ENCODE measurements around the gene LTBP3. TPM values are rescaled to one million over a fixed set of nuclear protein-coding genes. Genes with fewer than 3 reads are reported as not detected.

LTBP3 gene
- total and polyA plus RNA-seq, 2 of the 13 experiments (the other 11 are each of a cell fraction or from before 2014, with no cell fraction given), result 12.2 to 68.1 TPM

DNA sequence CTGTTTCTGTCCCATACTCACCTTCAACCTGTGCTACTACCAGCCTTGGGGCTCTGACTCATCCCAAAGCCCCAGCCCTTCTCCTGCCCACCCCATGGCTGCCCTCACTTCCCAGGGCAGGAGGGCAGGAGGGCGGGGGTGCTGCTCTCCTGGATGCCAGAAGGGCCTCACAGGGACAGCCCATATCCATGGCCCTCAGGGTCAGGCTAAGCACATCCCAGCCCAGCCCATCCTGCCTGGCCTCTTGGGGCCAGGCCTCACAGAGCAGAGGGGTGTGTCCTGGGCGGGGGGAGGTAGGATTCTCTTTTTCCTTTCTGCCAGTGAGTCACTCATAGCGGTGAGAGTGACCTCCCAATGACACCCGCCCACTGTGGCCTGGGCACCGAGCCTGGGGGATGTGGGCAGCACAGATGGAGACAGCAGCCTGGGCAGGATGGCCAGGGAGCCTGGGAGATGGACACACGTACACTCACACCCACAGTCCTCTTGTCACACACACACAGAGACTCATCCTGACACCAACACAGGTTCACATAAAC is 2.4 kb downstream of the LTBP3 start (continued):
- TF ChIP-seq, protein P1, sequence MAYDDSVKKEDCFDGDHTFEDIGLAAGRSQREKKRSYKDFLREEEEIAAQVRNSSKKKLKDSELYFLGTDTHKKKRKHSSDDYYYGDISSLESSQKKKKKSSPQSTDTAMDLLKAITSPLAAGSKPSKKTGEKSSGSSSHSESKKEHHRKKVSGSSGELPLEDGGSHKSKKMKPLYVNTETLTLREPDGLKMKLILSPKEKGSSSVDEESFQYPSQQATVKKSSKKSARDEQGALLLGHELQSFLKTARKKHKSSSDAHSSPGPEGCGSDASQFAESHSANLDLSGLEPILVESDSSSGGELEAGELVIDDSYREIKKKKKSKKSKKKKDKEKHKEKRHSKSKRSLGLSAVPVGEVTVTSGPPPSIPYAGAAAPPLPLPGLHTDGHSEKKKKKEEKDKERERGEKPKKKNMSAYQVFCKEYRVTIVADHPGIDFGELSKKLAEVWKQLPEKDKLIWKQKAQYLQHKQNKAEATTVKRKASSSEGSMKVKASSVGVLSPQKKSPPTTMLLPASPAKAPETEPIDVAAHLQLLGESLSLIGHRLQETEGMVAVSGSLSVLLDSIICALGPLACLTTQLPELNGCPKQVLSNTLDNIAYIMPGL (CRISPR knock-in tag; IDR thresholded peaks at IDR 0.05; ENCODE audit: borderline replicate concordance in 1 of 2, low read depth in 1 of 2), result peak in 1 of 2 experiments; percentile 31; a peak in 1 of 4 replicates
- TF ChIP-seq HMG20A (CRISPR knock-in tag; IDR thresholded peaks at IDR 0.05; ENCODE audit: borderline replicate concordance), result no peak
- no peak for TF ChIP-seq KLF12 (CRISPR knock-in tag; IDR thresholded peaks at IDR 0.05; ENCODE audit: borderline replicate concordance)
- TF ChIP-seq, protein P2, sequence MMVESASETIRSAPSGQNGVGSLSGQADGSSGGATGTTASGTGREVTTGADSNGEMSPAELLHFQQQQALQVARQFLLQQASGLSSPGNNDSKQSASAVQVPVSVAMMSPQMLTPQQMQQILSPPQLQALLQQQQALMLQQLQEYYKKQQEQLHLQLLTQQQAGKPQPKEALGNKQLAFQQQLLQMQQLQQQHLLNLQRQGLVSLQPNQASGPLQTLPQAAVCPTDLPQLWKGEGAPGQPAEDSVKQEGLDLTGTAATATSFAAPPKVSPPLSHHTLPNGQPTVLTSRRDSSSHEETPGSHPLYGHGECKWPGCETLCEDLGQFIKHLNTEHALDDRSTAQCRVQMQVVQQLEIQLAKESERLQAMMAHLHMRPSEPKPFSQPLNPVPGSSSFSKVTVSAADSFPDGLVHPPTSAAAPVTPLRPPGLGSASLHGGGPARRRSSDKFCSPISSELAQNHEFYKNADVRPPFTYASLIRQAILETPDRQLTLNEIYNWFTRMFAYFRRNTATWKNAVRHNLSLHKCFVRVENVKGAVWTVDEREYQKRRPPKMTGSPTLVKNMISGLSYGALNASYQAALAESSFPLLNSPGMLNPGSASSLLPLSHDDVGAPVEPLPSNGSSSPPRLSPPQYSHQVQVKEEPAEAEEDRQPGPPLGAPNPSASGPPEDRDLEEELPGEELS (CRISPR knock-in tag; IDR thresholded peaks at IDR 0.05), result 0 out of 2 replicates have a peak, but pooled peaks have one; percentile 36
- no peak for TF ChIP-seq ZBTB42 (CRISPR knock-in tag; IDR thresholded peaks at IDR 0.05)
- no peak for TF ChIP-seq HNRNPK (IDR thresholded peaks at IDR 0.05; ENCODE audit: low read depth, low read length, poor library complexity, severe bottlenecking)
- no peak for TF ChIP-seq RARG (CRISPR knock-in tag; IDR thresholded peaks at IDR 0.05; ENCODE audit: low read depth)
- TF ChIP-seq TRIM24 (CRISPR knock-in tag; IDR thresholded peaks at IDR 0.05), result no peak
- no peak for TF ChIP-seq ZNF557 (CRISPR knock-in tag; IDR thresholded peaks at IDR 0.05)
- TF ChIP-seq, protein P3, sequence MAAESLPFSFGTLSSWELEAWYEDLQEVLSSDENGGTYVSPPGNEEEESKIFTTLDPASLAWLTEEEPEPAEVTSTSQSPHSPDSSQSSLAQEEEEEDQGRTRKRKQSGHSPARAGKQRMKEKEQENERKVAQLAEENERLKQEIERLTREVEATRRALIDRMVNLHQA (CRISPR knock-in tag; IDR thresholded peaks at IDR 0.05), result no peak
- TF ChIP-seq GLI4 (CRISPR knock-in tag; IDR thresholded peaks at IDR 0.05; ENCODE audit: borderline replicate concordance), result no peak
- TF ChIP-seq, protein P4, sequence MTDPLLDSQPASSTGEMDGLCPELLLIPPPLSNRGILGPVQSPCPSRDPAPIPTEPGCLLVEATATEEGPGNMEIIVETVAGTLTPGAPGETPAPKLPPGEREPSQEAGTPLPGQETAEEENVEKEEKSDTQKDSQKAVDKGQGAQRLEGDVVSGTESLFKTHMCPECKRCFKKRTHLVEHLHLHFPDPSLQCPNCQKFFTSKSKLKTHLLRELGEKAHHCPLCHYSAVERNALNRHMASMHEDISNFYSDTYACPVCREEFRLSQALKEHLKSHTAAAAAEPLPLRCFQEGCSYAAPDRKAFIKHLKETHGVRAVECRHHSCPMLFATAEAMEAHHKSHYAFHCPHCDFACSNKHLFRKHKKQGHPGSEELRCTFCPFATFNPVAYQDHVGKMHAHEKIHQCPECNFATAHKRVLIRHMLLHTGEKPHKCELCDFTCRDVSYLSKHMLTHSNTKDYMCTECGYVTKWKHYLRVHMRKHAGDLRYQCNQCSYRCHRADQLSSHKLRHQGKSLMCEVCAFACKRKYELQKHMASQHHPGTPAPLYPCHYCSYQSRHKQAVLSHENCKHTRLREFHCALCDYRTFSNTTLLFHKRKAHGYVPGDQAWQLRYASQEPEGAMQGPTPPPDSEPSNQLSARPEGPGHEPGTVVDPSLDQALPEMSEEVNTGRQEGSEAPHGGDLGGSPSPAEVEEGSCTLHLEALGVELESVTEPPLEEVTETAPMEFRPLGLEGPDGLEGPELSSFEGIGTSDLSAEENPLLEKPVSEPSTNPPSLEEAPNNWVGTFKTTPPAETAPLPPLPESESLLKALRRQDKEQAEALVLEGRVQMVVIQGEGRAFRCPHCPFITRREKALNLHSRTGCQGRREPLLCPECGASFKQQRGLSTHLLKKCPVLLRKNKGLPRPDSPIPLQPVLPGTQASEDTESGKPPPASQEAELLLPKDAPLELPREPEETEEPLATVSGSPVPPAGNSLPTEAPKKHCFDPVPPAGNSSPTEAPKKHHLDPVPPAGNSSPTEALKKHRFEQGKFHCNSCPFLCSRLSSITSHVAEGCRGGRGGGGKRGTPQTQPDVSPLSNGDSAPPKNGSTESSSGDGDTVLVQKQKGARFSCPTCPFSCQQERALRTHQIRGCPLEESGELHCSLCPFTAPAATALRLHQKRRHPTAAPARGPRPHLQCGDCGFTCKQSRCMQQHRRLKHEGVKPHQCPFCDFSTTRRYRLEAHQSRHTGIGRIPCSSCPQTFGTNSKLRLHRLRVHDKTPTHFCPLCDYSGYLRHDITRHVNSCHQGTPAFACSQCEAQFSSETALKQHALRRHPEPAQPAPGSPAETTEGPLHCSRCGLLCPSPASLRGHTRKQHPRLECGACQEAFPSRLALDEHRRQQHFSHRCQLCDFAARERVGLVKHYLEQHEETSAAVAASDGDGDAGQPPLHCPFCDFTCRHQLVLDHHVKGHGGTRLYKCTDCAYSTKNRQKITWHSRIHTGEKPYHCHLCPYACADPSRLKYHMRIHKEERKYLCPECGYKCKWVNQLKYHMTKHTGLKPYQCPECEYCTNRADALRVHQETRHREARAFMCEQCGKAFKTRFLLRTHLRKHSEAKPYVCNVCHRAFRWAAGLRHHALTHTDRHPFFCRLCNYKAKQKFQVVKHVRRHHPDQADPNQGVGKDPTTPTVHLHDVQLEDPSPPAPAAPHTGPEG (CRISPR knock-in tag; IDR thresholded peaks at IDR 0.05), result no peak
- TF ChIP-seq ZNF260 (CRISPR knock-in tag; IDR thresholded peaks at IDR 0.05; ENCODE audit: borderline replicate concordance, low read depth), result no peak
- no peak for TF ChIP-seq SRSF9 (IDR thresholded peaks at IDR 0.05; ENCODE audit: borderline replicate concordance, insufficient read depth, low read depth, low read length, poor library complexity, severe bottlenecking)
- TF ChIP-seq GTF3A (CRISPR knock-in tag; conservative IDR thresholded peaks at IDR 0.05), result no peak
- TF ChIP-seq, protein P5, sequence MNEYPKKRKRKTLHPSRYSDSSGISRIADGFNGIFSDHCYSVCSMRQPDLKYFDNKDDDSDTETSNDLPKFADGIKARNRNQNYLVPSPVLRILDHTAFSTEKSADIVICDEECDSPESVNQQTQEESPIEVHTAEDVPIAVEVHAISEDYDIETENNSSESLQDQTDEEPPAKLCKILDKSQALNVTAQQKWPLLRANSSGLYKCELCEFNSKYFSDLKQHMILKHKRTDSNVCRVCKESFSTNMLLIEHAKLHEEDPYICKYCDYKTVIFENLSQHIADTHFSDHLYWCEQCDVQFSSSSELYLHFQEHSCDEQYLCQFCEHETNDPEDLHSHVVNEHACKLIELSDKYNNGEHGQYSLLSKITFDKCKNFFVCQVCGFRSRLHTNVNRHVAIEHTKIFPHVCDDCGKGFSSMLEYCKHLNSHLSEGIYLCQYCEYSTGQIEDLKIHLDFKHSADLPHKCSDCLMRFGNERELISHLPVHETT (CRISPR knock-in tag; conservative IDR thresholded peaks at IDR 0.05), result 0 out of 2 replicates have a peak, but pooled peaks have one; percentile 17
